Stimulated activated naive CD4-positive, alpha-beta T cell (primary cell): Measurements from ENCODE around the gene OR2J1.
"Not testable (repeated sequence)": the region's sequence is repeated elsewhere in the genome, so short reads cannot be mapped to it uniquely, and the experiment has no call there.

Experiments used
- DNase-seq, 6 experiments: peaks; one replicate each; lab custom pipeline; 2025; lab: John Stamatoyannopoulos, UW

Gene OR2J1

GRCh38 chr6:29099190-29099589 lies at the start of gene OR2J1:
Gene OR2J1, plus strand, starts transcription at chr6:29099490. Its CDS starts 1,453 bp downstream, at chr6:29100943.
- DNase-seq = no peak

GRCh38 chr6:29051680-29052079 lies 47.6 kb upstream of the OR2J1 start:
- DNase-seq = no peak

GRCh38 chr6:29071831-29072723 lies 27.2 kb upstream of the OR2J1 start:
- no peak for DNase-seq

GRCh38 chr6:29079203-29079602 lies 20.1 kb upstream of the OR2J1 start:
- DNase-seq = no peak

GRCh38 chr6:29081312-29081711 lies 18.0 kb upstream of the OR2J1 start:
- no peak for DNase-seq

- DNase-seq = no peak
Measured at GRCh38 chr6:29082457-29082856, 16.8 kb upstream of the OR2J1 start.

- no peak for DNase-seq
Measured at GRCh38 chr6:29087213-29087612, 12.1 kb upstream of the OR2J1 start, which contains the start of gene OR2B3. Gene OR2B3, minus strand, starts transcription at chr6:29087313. Its CDS starts 65 bp downstream, at chr6:29087248.

GRCh38 chr6:29092957-29093356 lies 6.3 kb upstream of the OR2J1 start:
- DNase-seq = no peak

GRCh38 chr6:29097803-29098202 lies 1.5 kb upstream of the OR2J1 start:
- DNase-seq = no peak

- no peak for DNase-seq
Measured at GRCh38 chr6:29107758-29108157, 8.5 kb downstream of the OR2J1 start, which contains the start of gene OR2J3. Gene OR2J3, plus strand, starts transcription at chr6:29108058. Its CDS starts 3,833 bp downstream, at chr6:29111891.

GRCh38 chr6:29112135-29112534 lies 12.8 kb downstream of the OR2J1 start:
- DNase-seq = peak in 1 of 6 experiments; percentile 1

GRCh38 chr6:29114964-29115363 lies 15.7 kb downstream of the OR2J1 start:
- DNase-seq = not testable (repeated sequence)

- DNase-seq = no peak
Measured at GRCh38 chr6:29129326-29130012, 30.2 kb downstream of the OR2J1 start.

GRCh38 chr6:29130644-29131043 lies 31.4 kb downstream of the OR2J1 start:
- no peak for DNase-seq

- DNase-seq = no peak
Measured at GRCh38 chr6:29131691-29132090, 32.4 kb downstream of the OR2J1 start.

GRCh38 chr6:29137724-29138123 lies 38.4 kb downstream of the OR2J1 start:
- no peak for DNase-seq

GRCh38 chr6:29141606-29142005 lies 42.3 kb downstream of the OR2J1 start:
- DNase-seq = no peak

GRCh38 chr6:29142309-29142708 lies 43.0 kb downstream of the OR2J1 start:
- no peak for DNase-seq

GRCh38 chr6:29146179-29146578 lies 46.9 kb downstream of the OR2J1 start:
- no peak for DNase-seq

- DNase-seq = no peak
Measured at GRCh38 chr6:29147074-29147473, 47.8 kb downstream of the OR2J1 start.

GRCh38 chr6:29149444-29149843 lies 50.2 kb downstream of the OR2J1 start:
- DNase-seq = not testable (repeated sequence)
